K562 (cell line): ENCODE measurements around the gene ARMC7. TPM values are rescaled to one million over a fixed set of nuclear protein-coding genes. Genes with fewer than 3 reads are reported as not detected.

ENCODE experiments used
- REST ChIP-seq, 2 experiments: fragments of 450-650 bp; formaldehyde crosslinking in 1 of 2; IDR thresholded peaks; 2 replicates each; pipeline versions ENCODE4 v1.4.0 to v1.6.1; 2014 to 2020; ENCODE audit warnings: mild to moderate bottlenecking in 2 of 2, borderline replicate concordance in 1 of 2, low read depth in 1 of 2
- polyA plus RNA-seq, 8 experiments: library from polyadenylated mRNA; depleted of rRNA in 4 of 8; stranded (reverse) in 5 of 8; unstranded in 3 of 8; fragments of >200 nt; fragmentation: Nextera tagmentation in 2 of 8; fragmentation: Illumina TruSeq in 1 of 8; extraction: Ambion mirVana in 2 of 8; extraction: Trizol in 1 of 8; gene quantifications; 2 replicates each; pipeline versions ENCODE4 v1.2.1 to v1.2.3, GENCODE V29; 2011 to 2014; ENCODE audit warnings: inconsistent platforms in 1 of 8, missing spikeins in 1 of 8
- total RNA-seq, 7 experiments: library from RNA; depleted of rRNA in 6 of 7; stranded (reverse); fragments of >200 nt in 6 of 7; fragmentation: Illumina TruSeq in 2 of 7; extraction: Trizol in 2 of 7; gene quantifications; 2 replicates each; pipeline versions ENCODE4 v1.2.1 to v1.2.3, GENCODE V29; 2011 to 2021; ENCODE audit warnings: low replicate concordance in 1 of 7
- TF ChIP-seq, protein P1 (sequence below), 3 experiments: IDR thresholded peaks in 2 of 3; conservative IDR thresholded peaks in 1 of 3; 2 replicates each; pipeline ENCODE4 v1.5.1; 2011 to 2012; ENCODE audit warnings: low read length in 3 of 3, mild to moderate bottlenecking in 3 of 3, control low read depth in 2 of 3, improper control_type of control experiment in 1 of 3, inconsistent platforms in 1 of 3, low read depth in 1 of 3, mixed read lengths in 1 of 3, moderate library complexity in 1 of 3; ENCODE audit not compliant: insufficient read depth in 2 of 3

ARMC7 gene
- total and polyA plus RNA-seq, 9 of the 15 experiments (the other 6 are each of a cell fraction or from before 2014, with no cell fraction given): 1.4 to 15.2 (median 5.9) TPM

DNA sequence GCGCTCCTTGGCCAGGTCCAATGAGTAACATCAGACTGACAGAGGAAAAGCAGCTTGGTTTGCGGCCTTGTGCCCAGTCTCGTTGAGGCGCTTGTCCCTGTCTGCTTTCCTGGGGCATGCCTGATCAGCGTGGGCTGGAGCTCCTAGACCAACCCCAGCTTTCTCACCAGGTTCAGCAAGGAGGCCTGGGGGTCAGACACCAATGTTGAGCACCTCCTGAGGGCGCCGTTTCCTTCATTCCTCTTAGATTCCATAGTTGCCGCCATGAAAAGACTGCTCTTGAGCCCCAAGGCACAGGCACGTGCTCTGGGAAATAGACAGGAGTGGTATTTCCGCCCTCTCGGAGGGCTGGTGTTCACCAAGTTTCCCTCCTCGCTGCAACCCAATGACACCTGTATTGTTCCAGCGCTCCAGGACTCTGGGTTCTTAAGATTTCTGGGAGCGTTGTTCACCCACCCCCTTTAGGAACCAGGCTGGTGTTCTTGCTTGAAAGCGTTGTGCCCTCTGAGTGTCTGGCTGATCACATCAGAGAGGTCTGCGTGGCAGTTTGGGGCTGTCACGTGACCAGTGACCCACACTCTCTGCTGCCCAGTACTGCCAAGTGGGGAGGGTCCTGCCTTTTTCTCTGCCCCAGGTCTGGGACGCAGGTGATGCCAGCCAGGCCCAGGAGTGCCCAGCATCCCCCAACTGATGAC, 44.8 kb upstream of the ARMC7 start (continued):
- TF ChIP-seq REST (IDR thresholded peaks at IDR 0.05; ENCODE audit: borderline replicate concordance) (0 out of 2 replicates have a peak, but pooled peaks have one; percentile 38), REST (CRISPR knock-in tag; IDR thresholded peaks at IDR 0.05; ENCODE audit: low read depth) (no peak)
- TF ChIP-seq, protein P1, sequence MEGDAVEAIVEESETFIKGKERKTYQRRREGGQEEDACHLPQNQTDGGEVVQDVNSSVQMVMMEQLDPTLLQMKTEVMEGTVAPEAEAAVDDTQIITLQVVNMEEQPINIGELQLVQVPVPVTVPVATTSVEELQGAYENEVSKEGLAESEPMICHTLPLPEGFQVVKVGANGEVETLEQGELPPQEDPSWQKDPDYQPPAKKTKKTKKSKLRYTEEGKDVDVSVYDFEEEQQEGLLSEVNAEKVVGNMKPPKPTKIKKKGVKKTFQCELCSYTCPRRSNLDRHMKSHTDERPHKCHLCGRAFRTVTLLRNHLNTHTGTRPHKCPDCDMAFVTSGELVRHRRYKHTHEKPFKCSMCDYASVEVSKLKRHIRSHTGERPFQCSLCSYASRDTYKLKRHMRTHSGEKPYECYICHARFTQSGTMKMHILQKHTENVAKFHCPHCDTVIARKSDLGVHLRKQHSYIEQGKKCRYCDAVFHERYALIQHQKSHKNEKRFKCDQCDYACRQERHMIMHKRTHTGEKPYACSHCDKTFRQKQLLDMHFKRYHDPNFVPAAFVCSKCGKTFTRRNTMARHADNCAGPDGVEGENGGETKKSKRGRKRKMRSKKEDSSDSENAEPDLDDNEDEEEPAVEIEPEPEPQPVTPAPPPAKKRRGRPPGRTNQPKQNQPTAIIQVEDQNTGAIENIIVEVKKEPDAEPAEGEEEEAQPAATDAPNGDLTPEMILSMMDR (IDR thresholded peaks at IDR 0.05 in 2 of 3, conservative IDR thresholded peaks at IDR 0.05 in 1 of 3; ENCODE audit: insufficient read depth in 2 of 3, low read depth in 1 of 3, low read length in 3 of 3): peak; percentile 40 to 45 (median 41); a peak in 5 of 6 replicates
- TF ChIP-seq, all 486 proteins: peak for 5
